ENCODE measurements around the gene DZANK1. TPM values are rescaled to one million over a fixed set of nuclear protein-coding genes. Genes with fewer than 3 reads are reported as not detected.

The DZANK1 gene
- total RNA-seq, 1 experiment from 2014 or later = 1.7 TPM

GRCh38 chr20:18405826-18406225 lies 61.0 kb downstream of the DZANK1 start:
- Histone ChIP-seq H3K4me3 (replicated peaks in 1 of 2; ENCODE audit: low read depth in 1 of 2, low read length in 2 of 2) (no peak overlapping the region), H3K36me3 (ENCODE audit: control insufficient read depth in 1 of 2, insufficient read depth in 2 of 2, low read length in 2 of 2) (no peaks in the 10 kb centered on the region), H4K20me1 (ENCODE audit: insufficient read depth) (no peaks in the 10 kb centered on the region), H3K79me2 (ENCODE audit: insufficient read depth, low read length) (no peaks in the 10 kb centered on the region), H3K27me3 (ENCODE audit: insufficient read depth, low read length) (no peaks in the 10 kb centered on the region), H3K9me3 (ENCODE audit: control insufficient read depth in 1 of 2, insufficient read depth in 1 of 2, low read depth in 1 of 2, low read length in 2 of 2) (no peaks in the 10 kb centered on the region), H3K9me2 (ENCODE audit: insufficient read depth) (no peaks in the 10 kb centered on the region), H2AFZ (ENCODE audit: low read depth, low read length, poor library complexity, severe bottlenecking) (no peak overlapping the region), H3K4me2 (ENCODE audit: low read length) (no peak overlapping the region), H3K27ac (ENCODE audit: low read depth, low read length) (no peak overlapping the region), H3K4me1 (ENCODE audit: control insufficient read depth in 1 of 2, insufficient read depth in 2 of 2, low read length in 2 of 2) (no peaks in the 10 kb centered on the region), H3K9ac (ENCODE audit: low read length) (no peak overlapping the region)
- DNase-seq (ENCODE audit: low read depth, low spot score) = no peak
- no TSS peak for BruUV-seq (replicated peaks)
- RAD21 ChIA-PET (ENCODE audit: low non-redundant PET in 1 of 2, low total read pairs in 2 of 2, uncharacterized antibody in 2 of 2, unreplicated experiment in 2 of 2) = no interaction called here
- peak; percentile 6; the same call in 1 of the 2 replicates for TF ChIP-seq RAD21 (IDR thresholded peaks at IDR 0.05; ENCODE audit: low read depth)
- TF ChIP-seq ZNF274 (IDR thresholded peaks at IDR 0.05; ENCODE audit: low read depth, low read length) = no peak
- TF ChIP-seq ZFX (IDR thresholded peaks at IDR 0.05) = no peak
- no peak for TF ChIP-seq CBX3 (IDR thresholded peaks at IDR 0.05; ENCODE audit: low read depth)
- no peak for TF ChIP-seq JUND (IDR thresholded peaks at IDR 0.05)
- no peak for TF ChIP-seq CTCF (IDR thresholded peaks at IDR 0.05 in 2 of 3, conservative IDR thresholded peaks at IDR 0.05 in 1 of 3; ENCODE audit: borderline replicate concordance in 1 of 3, insufficient read depth in 1 of 3, low read depth in 2 of 3, low read length in 2 of 3)
- TF ChIP-seq ZBTB33 (IDR thresholded peaks at IDR 0.05; ENCODE audit: extremely low read depth, insufficient replicate concordance, low read length) = no peak
- 0 out of 2 replicates have a peak, but pooled peaks have one; percentile 36 for ATAC-seq
- CTCF ChIA-PET = no interaction called here
- POLR2A ChIA-PET = no interaction called here
- intact Hi-C loops (cut with micrococcal nuclease) = no loop called here

Measured in HCT116 (cell line).